Sigmoid colon (tissue), 4 donors: ENCODE measurements around the gene ZNF440.

Experiments used
- EP300 ChIP-seq, 4 donors: sonication (generic); formaldehyde crosslinking; IDR thresholded peaks; one replicate each; pipeline ENCODE4 v1.6.1; 2017; ENCODE audit warnings: antibody characterized with exemption in 4 of 4
- POLR2A ChIP-seq, 2 donors: fragments of 450-650 bp; IDR thresholded peaks; one replicate each; pipeline ENCODE4 v1.6.1; 2016; ENCODE audit warnings: antibody characterized with exemption in 2 of 2, mild to moderate bottlenecking in 2 of 2, moderate library complexity in 2 of 2
- POLR2AphosphoS5 ChIP-seq, 4 donors: sonication (generic); formaldehyde crosslinking; IDR thresholded peaks; one replicate each; pipeline ENCODE4 v1.6.1; 2017; ENCODE audit warnings: antibody characterized with exemption in 4 of 4
- TF ChIP-seq, protein P1 (sequence below), 4 experiments: fragments of 450-650 bp in 3 of 4; fragments of 200-600 bp in 1 of 4; IDR thresholded peaks; one replicate each; pipeline ENCODE4 v1.5.1; 2016 to 2019; ENCODE audit warnings: antibody characterized with exemption in 4 of 4, mild to moderate bottlenecking in 3 of 4, moderate library complexity in 2 of 4

DNA sequence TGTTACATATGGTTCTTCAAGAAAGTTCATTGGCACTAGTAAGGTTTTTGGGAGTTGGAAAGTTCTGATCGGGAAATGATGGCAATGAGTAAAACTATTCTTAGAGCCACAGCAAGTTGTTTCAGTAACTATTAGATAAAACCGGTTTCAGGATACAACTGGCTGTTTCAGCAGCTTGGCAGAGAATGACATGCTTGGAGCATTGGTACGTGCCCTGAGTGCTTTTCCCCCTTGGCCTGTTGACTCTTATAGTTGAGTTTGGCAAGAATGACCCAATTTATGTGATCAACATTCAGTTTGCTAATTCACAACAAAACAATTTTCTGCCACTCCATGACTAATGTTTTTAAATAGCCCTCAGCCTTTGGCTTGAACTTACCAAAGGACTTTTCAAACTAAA, 26.5 kb upstream of the ZNF440 start:
- TF ChIP-seq, protein P1, sequence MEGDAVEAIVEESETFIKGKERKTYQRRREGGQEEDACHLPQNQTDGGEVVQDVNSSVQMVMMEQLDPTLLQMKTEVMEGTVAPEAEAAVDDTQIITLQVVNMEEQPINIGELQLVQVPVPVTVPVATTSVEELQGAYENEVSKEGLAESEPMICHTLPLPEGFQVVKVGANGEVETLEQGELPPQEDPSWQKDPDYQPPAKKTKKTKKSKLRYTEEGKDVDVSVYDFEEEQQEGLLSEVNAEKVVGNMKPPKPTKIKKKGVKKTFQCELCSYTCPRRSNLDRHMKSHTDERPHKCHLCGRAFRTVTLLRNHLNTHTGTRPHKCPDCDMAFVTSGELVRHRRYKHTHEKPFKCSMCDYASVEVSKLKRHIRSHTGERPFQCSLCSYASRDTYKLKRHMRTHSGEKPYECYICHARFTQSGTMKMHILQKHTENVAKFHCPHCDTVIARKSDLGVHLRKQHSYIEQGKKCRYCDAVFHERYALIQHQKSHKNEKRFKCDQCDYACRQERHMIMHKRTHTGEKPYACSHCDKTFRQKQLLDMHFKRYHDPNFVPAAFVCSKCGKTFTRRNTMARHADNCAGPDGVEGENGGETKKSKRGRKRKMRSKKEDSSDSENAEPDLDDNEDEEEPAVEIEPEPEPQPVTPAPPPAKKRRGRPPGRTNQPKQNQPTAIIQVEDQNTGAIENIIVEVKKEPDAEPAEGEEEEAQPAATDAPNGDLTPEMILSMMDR (IDR thresholded peaks at IDR 0.05), result no peak
- TF ChIP-seq POLR2A (IDR thresholded peaks at IDR 0.05) (no peak), POLR2AphosphoS5 (IDR thresholded peaks at IDR 0.05) (no peak), EP300 (IDR thresholded peaks at IDR 0.05) (no peak)
